A549 (cell line): ENCODE measurements around the gene DST. TPM values are rescaled to one million over a fixed set of nuclear protein-coding genes. Genes with fewer than 3 reads are reported as not detected.

Experiments used
- ATAC-seq, 2 experiments: fragments of 200-7000 bp in 1 of 2; fragments of >200 bp in 1 of 2; cut with Nextera tagmentation in 1 of 2; cut with Tn5 transposase in 1 of 2; 3 replicates each; pipeline versions ENCODE4 v1.8.0 to v1.9.1; 2018 to 2020; ENCODE audit warnings: mild to moderate bottlenecking in 1 of 2, moderate library complexity in 1 of 2
- CTCF ChIA-PET: fragments of 300-600 bp; sonication (Branson Sonifier 250); formaldehyde crosslinking; extraction: SDS; loops from one replicate; lab custom pipeline; 2021; ENCODE audit warnings: antibody characterized with exemption, inconsistent platforms; lab: Yijun Ruan, JAX
- POLR2A ChIA-PET: fragments of 350-600 bp; formaldehyde crosslinking; extraction: SDS; loops from one replicate; lab custom pipeline; 2021; ENCODE audit warnings: antibody characterized with exemption, inconsistent platforms; lab: Yijun Ruan, JAX
- DNase-seq, 2 experiments: peaks; one replicate each; pipeline versions ENCODE4 v3.0.0 to v3.0.0-alpha.2; 2011 to 2016; ENCODE audit warnings: low read depth in 1 of 2, low spot score in 1 of 2
- FAIRE-seq: peaks from 2 replicates; lab custom pipeline; 2011; peaks lifted over from hg19 to GRCh38; lab: Jason Lieb, UNC
- H3K27ac ChIP-seq, 2 experiments: fragments of >200 bp; sonication (Bioruptor Twin); formaldehyde crosslinking; 3 replicates each; pipeline ENCODE4 v1.5.1; 2016 to 2017
- H3K4me1 ChIP-seq: fragments of >200 bp; sonication (Bioruptor Twin); formaldehyde crosslinking; 3 replicates; pipeline ENCODE4 v1.6.1; 2016
- H3K4me2 ChIP-seq: fragments of >200 bp; sonication (Bioruptor Twin); formaldehyde crosslinking; 3 replicates; pipeline ENCODE4 v1.6.1; 2016
- H3K4me3 ChIP-seq: fragments of >200 bp; sonication (Bioruptor Twin); formaldehyde crosslinking; 3 replicates; pipeline ENCODE4 v1.5.1; 2016
- H3K9me3 ChIP-seq: fragments of >200 bp; sonication (Bioruptor Twin); formaldehyde crosslinking; 3 replicates; pipeline ENCODE4 v1.6.1; 2016
- CEBPB ChIP-seq, 2 experiments: fragments of >200 bp in 1 of 2; sonication (Bioruptor Twin) in 1 of 2; formaldehyde crosslinking in 1 of 2; IDR thresholded peaks; 2 replicates each; pipeline ENCODE4 v1.6.1; 2012 to 2016
- CHD2 ChIP-seq: fragments of 150-350 bp; IDR thresholded peaks from 2 replicates; pipeline ENCODE4 v1.6.1; 2014; ENCODE audit warnings: low read length; ENCODE audit not compliant: partially characterized antibody
- CHD4 ChIP-seq: fragments of 200-600 bp; sonication (generic); IDR thresholded peaks from 2 replicates; pipeline ENCODE4 v1.6.1; 2016; ENCODE audit warnings: antibody characterized with exemption, mild to moderate bottlenecking, borderline replicate concordance
- EHF ChIP-seq: fragments of 250-450 bp; sonication (Bioruptor Pico); IDR thresholded peaks from 2 replicates; pipeline ENCODE4 v1.5.0; 2020; ENCODE audit warnings: mild to moderate bottlenecking
- EP300 ChIP-seq, 2 experiments: fragments of >200 bp; sonication (Bioruptor Twin); formaldehyde crosslinking; IDR thresholded peaks; 2 replicates in 1 of 2; 3 replicates in 1 of 2; pipeline ENCODE4 v1.6.1; 2016 to 2017
- HEYL ChIP-seq: fragments of 250-450 bp; sonication (Bioruptor Pico); IDR thresholded peaks from 2 replicates; pipeline ENCODE4 v1.8.0; 2021; ENCODE audit warnings: mild to moderate bottlenecking, moderate library complexity
- MAFK ChIP-seq: fragments of 450-650 bp; IDR thresholded peaks from 2 replicates; pipeline ENCODE4 v1.6.1; 2014; ENCODE audit not compliant: partially characterized antibody
- NFE2L2 ChIP-seq: fragments of 150-350 bp; conservative IDR thresholded peaks from 2 replicates; pipeline ENCODE4 v1.6.1; 2014; ENCODE audit warnings: low read length
- SMC3 ChIP-seq: fragments of >200 bp; sonication (Bioruptor Twin); formaldehyde crosslinking; IDR thresholded peaks from 3 replicates; pipeline ENCODE4 v1.6.1; 2018; ENCODE audit warnings: inconsistent platforms
- SREBF2 ChIP-seq: fragments of 450-650 bp; IDR thresholded peaks from 2 replicates; pipeline ENCODE4 v1.6.1; 2014; ENCODE audit warnings: mild to moderate bottlenecking, moderate library complexity
- TP53 ChIP-seq: fragments of 250-450 bp; sonication (Bioruptor Pico); IDR thresholded peaks from 2 replicates; pipeline ENCODE4 v1.5.0; 2021; ENCODE audit warnings: mild to moderate bottlenecking, moderate library complexity
- ZC3H11A ChIP-seq: fragments of 450-650 bp; IDR thresholded peaks from 2 replicates; pipeline ENCODE4 v1.6.1; 2014; ENCODE audit warnings: antibody characterized with exemption, mild to moderate bottlenecking
- ZSCAN20 ChIP-seq: fragments of 250-450 bp; sonication (Bioruptor Pico); IDR thresholded peaks from 2 replicates; pipeline ENCODE4 v1.8.0; 2022; ENCODE audit warnings: mild to moderate bottlenecking, moderate library complexity
- WGBS: methylation state at CpG from one replicate; pipeline ENCODE4 v1.1.6; 2017; ENCODE audit errors: missing lambda C conversion rate; 5-methylcytosine and 5-hydroxymethylcytosine counted together
- polyA plus RNA-seq, 4 experiments: library from polyadenylated mRNA; depleted of rRNA in 3 of 4; stranded (reverse); fragments of >200 nt; fragmentation: RNase III in 1 of 4; extraction: RNeasy Plus Mini Kit Qiagen cat#74134 plus additional on column Dnase treatment in 1 of 4; gene quantifications; 2 replicates in 3 of 4; 3 replicates in 1 of 4; pipeline ENCODE4 v1.2.3, GENCODE V29; 2011 to 2017
- TF ChIP-seq, protein P1 (sequence below): fragments of >200 bp; sonication (Bioruptor Twin); formaldehyde crosslinking; IDR thresholded peaks from 2 replicates; pipeline ENCODE4 v1.6.1; 2016
- TF ChIP-seq, protein P2 (sequence below): IDR thresholded peaks from 2 replicates; pipeline ENCODE4 v1.6.1; 2012
- TF ChIP-seq, protein P3 (sequence below): fragments of 250-450 bp; sonication (Bioruptor Pico); IDR thresholded peaks from 2 replicates; pipeline ENCODE4 v1.5.0; 2021; ENCODE audit warnings: mild to moderate bottlenecking, moderate library complexity, borderline replicate concordance
- TF ChIP-seq, protein P4 (sequence below): fragments of >200 bp; sonication (Bioruptor Twin); formaldehyde crosslinking; IDR thresholded peaks from 3 replicates; pipeline ENCODE4 v1.6.1; 2016
- TF ChIP-seq, protein P5 (sequence below): fragments of 150-350 bp; IDR thresholded peaks from 2 replicates; pipeline ENCODE4 v1.6.1; 2014; ENCODE audit warnings: low read depth, mild to moderate bottlenecking, low read length

DST gene
- polyA plus RNA-seq, 2 of the 4 experiments (the other 2 are of a cell fraction), result 32.4 to 99.0 TPM

DNA sequence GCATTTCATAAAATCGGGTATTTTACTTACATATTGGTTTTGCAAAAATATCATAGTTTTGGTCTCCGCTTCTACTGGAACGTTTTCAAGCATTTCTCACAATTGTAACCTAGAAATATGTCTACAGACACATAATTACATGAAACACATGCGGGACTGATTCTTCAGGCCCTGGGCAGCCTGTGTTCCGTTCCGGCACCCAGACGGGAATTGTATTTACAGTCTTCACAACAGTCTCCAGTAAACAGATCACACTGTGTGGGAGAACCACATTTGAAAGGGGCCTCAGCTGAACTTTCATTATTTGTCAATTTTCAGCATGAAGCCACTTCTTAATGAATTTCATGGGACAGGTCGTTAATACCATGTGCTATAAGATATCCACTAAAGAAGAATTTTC lies 196.9 kb downstream of the DST start:
- no peaks in the 10 kb centered on the region for H3K9me3 ChIP-seq
- POLR2A ChIA-PET, result no interaction called here
- no peak for ATAC-seq
- DNase-seq, result no peak
- TF ChIP-seq, protein P1, sequence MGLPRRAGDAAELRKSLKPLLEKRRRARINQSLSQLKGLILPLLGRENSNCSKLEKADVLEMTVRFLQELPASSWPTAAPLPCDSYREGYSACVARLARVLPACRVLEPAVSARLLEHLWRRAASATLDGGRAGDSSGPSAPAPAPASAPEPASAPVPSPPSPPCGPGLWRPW, result no peak
- TF ChIP-seq, protein P2, sequence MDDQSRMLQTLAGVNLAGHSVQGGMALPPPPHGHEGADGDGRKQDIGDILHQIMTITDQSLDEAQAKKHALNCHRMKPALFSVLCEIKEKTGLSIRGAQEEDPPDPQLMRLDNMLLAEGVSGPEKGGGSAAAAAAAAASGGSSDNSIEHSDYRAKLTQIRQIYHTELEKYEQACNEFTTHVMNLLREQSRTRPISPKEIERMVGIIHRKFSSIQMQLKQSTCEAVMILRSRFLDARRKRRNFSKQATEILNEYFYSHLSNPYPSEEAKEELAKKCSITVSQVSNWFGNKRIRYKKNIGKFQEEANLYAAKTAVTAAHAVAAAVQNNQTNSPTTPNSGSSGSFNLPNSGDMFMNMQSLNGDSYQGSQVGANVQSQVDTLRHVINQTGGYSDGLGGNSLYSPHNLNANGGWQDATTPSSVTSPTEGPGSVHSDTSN, result no peak
- no peak for TF ChIP-seq CEBPB (IDR thresholded peaks at IDR 0.05)
- no peak for TF ChIP-seq ZSCAN20 (CRISPR knock-in tag)
- TF ChIP-seq, protein P3, sequence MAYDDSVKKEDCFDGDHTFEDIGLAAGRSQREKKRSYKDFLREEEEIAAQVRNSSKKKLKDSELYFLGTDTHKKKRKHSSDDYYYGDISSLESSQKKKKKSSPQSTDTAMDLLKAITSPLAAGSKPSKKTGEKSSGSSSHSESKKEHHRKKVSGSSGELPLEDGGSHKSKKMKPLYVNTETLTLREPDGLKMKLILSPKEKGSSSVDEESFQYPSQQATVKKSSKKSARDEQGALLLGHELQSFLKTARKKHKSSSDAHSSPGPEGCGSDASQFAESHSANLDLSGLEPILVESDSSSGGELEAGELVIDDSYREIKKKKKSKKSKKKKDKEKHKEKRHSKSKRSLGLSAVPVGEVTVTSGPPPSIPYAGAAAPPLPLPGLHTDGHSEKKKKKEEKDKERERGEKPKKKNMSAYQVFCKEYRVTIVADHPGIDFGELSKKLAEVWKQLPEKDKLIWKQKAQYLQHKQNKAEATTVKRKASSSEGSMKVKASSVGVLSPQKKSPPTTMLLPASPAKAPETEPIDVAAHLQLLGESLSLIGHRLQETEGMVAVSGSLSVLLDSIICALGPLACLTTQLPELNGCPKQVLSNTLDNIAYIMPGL (CRISPR knock-in tag), result no peak
- TF ChIP-seq EHF (CRISPR knock-in tag), result no peak
- no peak for TF ChIP-seq MAFK
- TF ChIP-seq CHD2, result no peak
- TF ChIP-seq, all 56 proteins: peak for 0
- FAIRE-seq, result no peak
- CTCF ChIA-PET, result no interaction called here
- Histone ChIP-seq H3K27ac (no peak overlapping the region), H3K4me3 (no peak overlapping the region), H3K4me2 (no peak overlapping the region), H3K4me1 (no peaks in the 10 kb centered on the region)
- 79% methylated on average over 8 of the region's 8 CpGs for WGBS

DNA sequence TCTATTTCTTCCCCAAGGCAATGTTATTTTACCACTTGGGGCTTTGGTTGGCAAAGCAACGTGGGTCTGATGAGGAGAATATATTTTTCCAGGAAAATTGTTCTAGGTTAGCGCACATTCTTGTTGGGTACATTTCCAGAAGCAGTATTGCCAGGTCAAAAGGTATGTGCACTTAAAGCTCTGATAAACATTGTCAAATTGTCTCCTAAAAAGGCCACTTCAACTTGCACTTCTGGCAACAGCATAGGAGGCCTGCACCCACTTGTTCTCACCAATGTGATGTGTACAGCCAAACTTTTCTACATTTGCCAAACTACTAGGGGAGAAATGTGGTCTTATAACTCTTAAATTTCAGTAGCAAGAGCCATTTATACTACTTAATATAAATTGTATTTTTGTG lies 197.8 kb downstream of the DST start:
- H3K4me1 ChIP-seq, result no peaks in the 10 kb centered on the region
- WGBS, result 74% methylated on average over 2 of the region's 2 CpGs
- H3K4me2 ChIP-seq, result no peak overlapping the region
- no peak for ATAC-seq
- H3K27ac ChIP-seq, result no peak overlapping the region
- FAIRE-seq, result no peak
- peaks cover 6% of the 10 kb centered on the region; the same call in 2 of the 3 replicates for H3K9me3 ChIP-seq
- ChIA-PET CTCF (no interaction called here), POLR2A (no interaction called here)
- DNase-seq, result no peak
- H3K4me3 ChIP-seq, result no peak overlapping the region
- TF ChIP-seq, protein P4, sequence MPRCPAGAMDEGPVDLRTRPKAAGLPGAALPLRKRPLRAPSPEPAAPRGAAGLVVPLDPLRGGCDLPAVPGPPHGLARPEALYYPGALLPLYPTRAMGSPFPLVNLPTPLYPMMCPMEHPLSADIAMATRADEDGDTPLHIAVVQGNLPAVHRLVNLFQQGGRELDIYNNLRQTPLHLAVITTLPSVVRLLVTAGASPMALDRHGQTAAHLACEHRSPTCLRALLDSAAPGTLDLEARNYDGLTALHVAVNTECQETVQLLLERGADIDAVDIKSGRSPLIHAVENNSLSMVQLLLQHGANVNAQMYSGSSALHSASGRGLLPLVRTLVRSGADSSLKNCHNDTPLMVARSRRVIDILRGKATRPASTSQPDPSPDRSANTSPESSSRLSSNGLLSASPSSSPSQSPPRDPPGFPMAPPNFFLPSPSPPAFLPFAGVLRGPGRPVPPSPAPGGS, result no peak
- no peak for TF ChIP-seq CHD2

DNA sequence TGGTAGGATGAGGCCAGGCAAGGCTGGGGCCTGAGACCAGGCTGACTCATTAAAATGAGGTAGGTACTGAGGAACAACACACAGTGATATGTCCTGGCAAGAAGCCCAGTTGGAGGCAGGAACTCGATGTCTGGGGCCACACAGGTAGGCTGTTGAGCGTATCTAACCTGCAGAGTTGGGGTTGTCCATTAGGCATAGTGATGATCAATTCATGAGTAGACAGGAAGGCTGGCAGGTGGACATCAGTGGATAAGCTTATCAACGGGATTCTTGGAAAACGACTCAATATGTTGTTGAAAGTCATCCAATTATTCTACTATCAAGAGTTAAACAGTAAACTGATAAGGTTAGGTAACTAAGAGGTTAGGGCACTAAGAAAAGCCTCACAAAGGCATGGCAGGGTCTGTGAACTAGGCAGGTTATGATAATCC lies 202.1 kb downstream of the DST start:
- ChIA-PET POLR2A (no interaction called here), CTCF (no interaction called here)
- Histone ChIP-seq H3K9me3 (peaks cover 11% of the 10 kb centered on the region), H3K4me2 (no peak overlapping the region), H3K27ac (no peak overlapping the region), H3K4me1 (no peaks in the 10 kb centered on the region)
- no peak for ATAC-seq
- FAIRE-seq, result no peak
- 17% methylated on average over 4 of the region's 4 CpGs for WGBS
- TF ChIP-seq ZC3H11A, result no peak
- no peak for TF ChIP-seq TP53
- TF ChIP-seq NFE2L2, result no peak
- TF ChIP-seq CEBPB (IDR thresholded peaks at IDR 0.05), result no peak
- TF ChIP-seq, protein P5, sequence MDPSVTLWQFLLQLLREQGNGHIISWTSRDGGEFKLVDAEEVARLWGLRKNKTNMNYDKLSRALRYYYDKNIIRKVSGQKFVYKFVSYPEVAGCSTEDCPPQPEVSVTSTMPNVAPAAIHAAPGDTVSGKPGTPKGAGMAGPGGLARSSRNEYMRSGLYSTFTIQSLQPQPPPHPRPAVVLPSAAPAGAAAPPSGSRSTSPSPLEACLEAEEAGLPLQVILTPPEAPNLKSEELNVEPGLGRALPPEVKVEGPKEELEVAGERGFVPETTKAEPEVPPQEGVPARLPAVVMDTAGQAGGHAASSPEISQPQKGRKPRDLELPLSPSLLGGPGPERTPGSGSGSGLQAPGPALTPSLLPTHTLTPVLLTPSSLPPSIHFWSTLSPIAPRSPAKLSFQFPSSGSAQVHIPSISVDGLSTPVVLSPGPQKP, result no peak
- no peak for TF ChIP-seq CHD4
- no peak for TF ChIP-seq SMC3
- TF ChIP-seq SREBF2, result no peak
- TF ChIP-seq EP300 (IDR thresholded peaks at IDR 0.05), result no peak
- no peak for TF ChIP-seq HEYL (CRISPR knock-in tag)
- TF ChIP-seq, all 56 proteins: peak for 0
- H3K4me3 ChIP-seq, result no peak overlapping the region
- DNase-seq, result no peak
